HL-60 (cell line): Measurements from ENCODE around the gene NRXN2.

Source experiments
- DNase-seq, 2 experiments: peaks; one replicate each; pipeline ENCODE4 v3.0.0-alpha.2; 2010 to 2020; ENCODE audit warnings: low read depth in 1 of 2, low spot score in 1 of 2
- H3K27ac ChIP-seq: fragments of 250-450 bp; sonication (Bioruptor Pico); replicated peaks from 2 replicates; pipeline ENCODE4 v1.5.1; 2020; ENCODE audit warnings: mild to moderate bottlenecking, moderate library complexity
- H3K27me3 ChIP-seq: fragments of 250-450 bp; sonication (Bioruptor Pico); 2 replicates; pipeline ENCODE4 v1.5.1; 2021; ENCODE audit warnings: mild to moderate bottlenecking, moderate library complexity; ENCODE audit not compliant: insufficient read depth, poor library complexity, severe bottlenecking
- H3K4me3 ChIP-seq: replicated peaks from 2 replicates; pipeline ENCODE4 v1.5.1; 2011; ENCODE audit warnings: mild to moderate bottlenecking, control low read depth, low read length; ENCODE audit not compliant: insufficient read depth
- GABPA ChIP-seq: IDR thresholded peaks from 2 replicates; pipeline ENCODE4 v1.6.1; 2012; ENCODE audit warnings: low read depth
- POLR2AphosphoS5 ChIP-seq: IDR thresholded peaks from 2 replicates; pipeline ENCODE4 v1.6.1; 2012; ENCODE audit warnings: low read depth
- SPI1 ChIP-seq: IDR thresholded peaks from 2 replicates; pipeline ENCODE4 v1.6.1; 2012; ENCODE audit warnings: low read depth, mild to moderate bottlenecking, borderline replicate concordance
- TF ChIP-seq, protein P1 (sequence below): IDR thresholded peaks from one replicate; pipeline ENCODE4 v1.5.1; 2011; ENCODE audit warnings: low read length, control low read depth, inconsistent platforms; ENCODE audit not compliant: insufficient read depth
- TF ChIP-seq, protein P2 (sequence below): IDR thresholded peaks from 2 replicates; pipeline ENCODE4 v1.6.1; 2012; ENCODE audit warnings: low read depth; ENCODE audit not compliant: insufficient replicate concordance

NRXN2 gene

DNA sequence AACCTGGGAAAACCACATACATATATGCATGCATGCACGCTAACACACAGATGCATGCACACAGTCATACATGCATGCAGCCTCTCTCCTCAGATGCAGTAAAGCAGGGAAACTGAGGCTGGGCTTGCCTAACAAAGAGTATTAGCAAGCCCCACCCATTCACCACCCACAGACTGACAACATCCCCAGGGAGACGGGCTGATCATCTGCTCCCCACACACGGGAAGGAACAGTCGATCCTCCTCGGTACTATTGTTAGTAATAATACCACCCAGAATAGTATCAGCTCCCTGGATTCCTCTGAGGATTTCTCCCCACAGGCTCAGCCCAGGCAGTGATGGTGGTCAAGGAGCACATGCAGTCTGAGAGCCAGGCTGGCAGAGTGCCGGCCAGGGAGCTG lies 90.8 kb downstream of the NRXN2 start:
- H3K4me3 ChIP-seq = no peak overlapping the region
- no peaks in the 10 kb centered on the region for H3K27me3 ChIP-seq
- no peak for TF ChIP-seq GABPA
- TF ChIP-seq, protein P1, sequence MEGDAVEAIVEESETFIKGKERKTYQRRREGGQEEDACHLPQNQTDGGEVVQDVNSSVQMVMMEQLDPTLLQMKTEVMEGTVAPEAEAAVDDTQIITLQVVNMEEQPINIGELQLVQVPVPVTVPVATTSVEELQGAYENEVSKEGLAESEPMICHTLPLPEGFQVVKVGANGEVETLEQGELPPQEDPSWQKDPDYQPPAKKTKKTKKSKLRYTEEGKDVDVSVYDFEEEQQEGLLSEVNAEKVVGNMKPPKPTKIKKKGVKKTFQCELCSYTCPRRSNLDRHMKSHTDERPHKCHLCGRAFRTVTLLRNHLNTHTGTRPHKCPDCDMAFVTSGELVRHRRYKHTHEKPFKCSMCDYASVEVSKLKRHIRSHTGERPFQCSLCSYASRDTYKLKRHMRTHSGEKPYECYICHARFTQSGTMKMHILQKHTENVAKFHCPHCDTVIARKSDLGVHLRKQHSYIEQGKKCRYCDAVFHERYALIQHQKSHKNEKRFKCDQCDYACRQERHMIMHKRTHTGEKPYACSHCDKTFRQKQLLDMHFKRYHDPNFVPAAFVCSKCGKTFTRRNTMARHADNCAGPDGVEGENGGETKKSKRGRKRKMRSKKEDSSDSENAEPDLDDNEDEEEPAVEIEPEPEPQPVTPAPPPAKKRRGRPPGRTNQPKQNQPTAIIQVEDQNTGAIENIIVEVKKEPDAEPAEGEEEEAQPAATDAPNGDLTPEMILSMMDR = no peak
- TF ChIP-seq, protein P2, sequence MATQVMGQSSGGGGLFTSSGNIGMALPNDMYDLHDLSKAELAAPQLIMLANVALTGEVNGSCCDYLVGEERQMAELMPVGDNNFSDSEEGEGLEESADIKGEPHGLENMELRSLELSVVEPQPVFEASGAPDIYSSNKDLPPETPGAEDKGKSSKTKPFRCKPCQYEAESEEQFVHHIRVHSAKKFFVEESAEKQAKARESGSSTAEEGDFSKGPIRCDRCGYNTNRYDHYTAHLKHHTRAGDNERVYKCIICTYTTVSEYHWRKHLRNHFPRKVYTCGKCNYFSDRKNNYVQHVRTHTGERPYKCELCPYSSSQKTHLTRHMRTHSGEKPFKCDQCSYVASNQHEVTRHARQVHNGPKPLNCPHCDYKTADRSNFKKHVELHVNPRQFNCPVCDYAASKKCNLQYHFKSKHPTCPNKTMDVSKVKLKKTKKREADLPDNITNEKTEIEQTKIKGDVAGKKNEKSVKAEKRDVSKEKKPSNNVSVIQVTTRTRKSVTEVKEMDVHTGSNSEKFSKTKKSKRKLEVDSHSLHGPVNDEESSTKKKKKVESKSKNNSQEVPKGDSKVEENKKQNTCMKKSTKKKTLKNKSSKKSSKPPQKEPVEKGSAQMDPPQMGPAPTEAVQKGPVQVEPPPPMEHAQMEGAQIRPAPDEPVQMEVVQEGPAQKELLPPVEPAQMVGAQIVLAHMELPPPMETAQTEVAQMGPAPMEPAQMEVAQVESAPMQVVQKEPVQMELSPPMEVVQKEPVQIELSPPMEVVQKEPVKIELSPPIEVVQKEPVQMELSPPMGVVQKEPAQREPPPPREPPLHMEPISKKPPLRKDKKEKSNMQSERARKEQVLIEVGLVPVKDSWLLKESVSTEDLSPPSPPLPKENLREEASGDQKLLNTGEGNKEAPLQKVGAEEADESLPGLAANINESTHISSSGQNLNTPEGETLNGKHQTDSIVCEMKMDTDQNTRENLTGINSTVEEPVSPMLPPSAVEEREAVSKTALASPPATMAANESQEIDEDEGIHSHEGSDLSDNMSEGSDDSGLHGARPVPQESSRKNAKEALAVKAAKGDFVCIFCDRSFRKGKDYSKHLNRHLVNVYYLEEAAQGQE = no peak
- TF ChIP-seq SPI1 = no peak
- no peak for TF ChIP-seq POLR2AphosphoS5
- no peak overlapping the region for H3K27ac ChIP-seq
- DNase-seq = no peak

DNA sequence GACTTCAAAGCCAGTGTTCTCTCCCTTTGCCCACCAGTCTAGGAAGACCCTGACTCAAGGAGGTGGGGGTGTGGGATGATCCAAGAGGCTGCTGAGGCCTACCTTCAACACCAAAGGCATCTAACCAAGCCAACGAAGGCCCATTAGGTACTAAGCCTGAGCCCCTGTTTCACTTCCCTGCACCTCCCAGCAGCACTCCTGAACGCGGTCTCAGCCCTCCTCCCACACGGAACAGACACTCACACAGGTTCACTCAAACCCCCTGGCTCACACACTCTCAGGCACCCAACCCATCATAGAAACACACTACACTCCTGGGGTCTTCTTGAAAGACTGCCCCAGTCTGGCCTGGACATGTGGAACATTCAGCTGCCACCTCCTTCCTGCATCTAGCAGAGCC lies 91.3 kb downstream of the NRXN2 start:
- TF ChIP-seq POLR2AphosphoS5 (no peak), GABPA (no peak), SPI1 (no peak)
- TF ChIP-seq, protein P2 = no peak
- TF ChIP-seq, protein P1 = no peak
- no peak overlapping the region for H3K27ac ChIP-seq
- no peaks in the 10 kb centered on the region for H3K27me3 ChIP-seq
- no peak for DNase-seq
- H3K4me3 ChIP-seq = no peak overlapping the region

DNA sequence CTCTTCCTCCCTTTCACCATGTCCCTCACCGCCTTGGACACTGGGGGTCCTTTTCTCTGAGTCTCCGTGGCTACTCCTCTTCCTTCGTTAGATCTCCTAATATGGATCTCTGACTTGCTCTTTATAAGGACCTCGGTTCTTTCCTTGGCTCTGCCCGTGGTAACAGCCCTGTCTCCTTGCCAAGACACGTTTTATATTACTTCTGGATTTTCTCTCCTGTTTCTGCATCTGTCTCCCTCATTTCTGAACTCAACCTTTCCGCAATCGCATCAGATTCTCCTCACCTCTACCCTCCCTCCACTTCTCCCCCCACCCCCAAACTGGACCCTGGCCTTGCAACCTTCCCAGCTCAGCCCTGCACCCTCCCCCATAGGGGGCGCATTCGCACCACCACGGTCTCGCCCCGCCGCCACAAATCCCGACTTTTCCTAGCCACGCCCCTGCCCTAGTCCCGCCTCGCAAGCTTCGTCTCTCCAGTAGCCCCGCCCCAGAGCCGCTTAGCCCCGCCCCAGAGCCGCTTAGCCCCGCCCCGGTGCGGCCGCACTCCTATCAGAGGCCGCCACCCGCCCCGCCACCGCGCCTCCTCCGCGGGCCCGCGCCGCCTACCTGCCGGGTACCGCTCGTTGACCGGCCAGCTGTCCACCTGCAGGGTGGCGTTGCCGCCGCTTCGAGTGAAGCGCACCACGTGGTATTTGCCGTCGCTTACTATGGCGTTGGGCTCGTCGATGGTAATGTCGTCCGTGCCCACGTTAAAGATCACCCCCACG lies 93.0 kb downstream of the NRXN2 start:
- TF ChIP-seq, protein P2 = no peak
- TF ChIP-seq, protein P1 = no peak
- TF ChIP-seq POLR2AphosphoS5 (no peak), GABPA (no peak), SPI1 (no peak)
- no peaks in the 10 kb centered on the region for H3K27me3 ChIP-seq
- DNase-seq = no peak
- H3K4me3 ChIP-seq = no peak overlapping the region
- no peak overlapping the region for H3K27ac ChIP-seq
